Fibroblast of the aortic adventitia (primary cell): Measurements from ENCODE around the gene DGKD. TPM values are rescaled to one million over a fixed set of nuclear protein-coding genes. Genes with fewer than 3 reads are reported as not detected.

ENCODE experiments used
- DNase-seq: peaks from one replicate; pipeline ENCODE4 v3.0.0-alpha.2; 2010; ENCODE audit warnings: low read depth
- H3K4me3 ChIP-seq: 2 replicates; pipeline ENCODE4 v1.5.1; 2011; ENCODE audit warnings: low read depth, mild to moderate bottlenecking, control low read depth, low read length, moderate library complexity
- total RNA-seq: library from RNA; depleted of rRNA; stranded (reverse); fragments of >200 nt; gene quantifications from 2 replicates; pipeline ENCODE4 v1.2.3, GENCODE V29; 2012; ENCODE audit warnings: low replicate concordance
- TF ChIP-seq, protein P1 (sequence below): IDR thresholded peaks from 2 replicates; pipeline ENCODE4 v1.5.1; 2011; ENCODE audit warnings: mild to moderate bottlenecking, low read length, control low read depth, inconsistent platforms; ENCODE audit not compliant: insufficient read depth

Gene DGKD
- total RNA-seq, 1 donor: 4.1 TPM

DNA sequence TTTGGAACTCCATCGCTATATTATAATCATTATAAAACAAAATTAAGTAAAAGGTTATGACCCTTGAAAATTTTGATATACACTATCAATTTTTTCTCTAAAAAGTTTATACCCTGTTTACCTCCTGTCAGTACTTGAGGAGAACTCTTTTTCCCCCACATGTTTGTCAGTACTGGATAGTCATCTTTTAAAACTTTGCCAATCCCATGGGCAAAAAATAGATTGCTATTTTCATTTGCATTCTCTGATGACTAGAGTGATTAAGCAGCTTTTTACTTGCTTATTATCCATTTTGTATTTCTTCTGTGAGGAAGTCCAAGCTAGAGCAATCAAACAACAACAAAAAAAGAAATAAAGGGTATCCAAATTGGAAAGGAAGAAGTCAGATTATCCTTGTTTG is 76.4 kb downstream of the DGKD start:
- no peak overlapping the region for H3K4me3 ChIP-seq
- DNase-seq: no peak
- TF ChIP-seq, protein P1, sequence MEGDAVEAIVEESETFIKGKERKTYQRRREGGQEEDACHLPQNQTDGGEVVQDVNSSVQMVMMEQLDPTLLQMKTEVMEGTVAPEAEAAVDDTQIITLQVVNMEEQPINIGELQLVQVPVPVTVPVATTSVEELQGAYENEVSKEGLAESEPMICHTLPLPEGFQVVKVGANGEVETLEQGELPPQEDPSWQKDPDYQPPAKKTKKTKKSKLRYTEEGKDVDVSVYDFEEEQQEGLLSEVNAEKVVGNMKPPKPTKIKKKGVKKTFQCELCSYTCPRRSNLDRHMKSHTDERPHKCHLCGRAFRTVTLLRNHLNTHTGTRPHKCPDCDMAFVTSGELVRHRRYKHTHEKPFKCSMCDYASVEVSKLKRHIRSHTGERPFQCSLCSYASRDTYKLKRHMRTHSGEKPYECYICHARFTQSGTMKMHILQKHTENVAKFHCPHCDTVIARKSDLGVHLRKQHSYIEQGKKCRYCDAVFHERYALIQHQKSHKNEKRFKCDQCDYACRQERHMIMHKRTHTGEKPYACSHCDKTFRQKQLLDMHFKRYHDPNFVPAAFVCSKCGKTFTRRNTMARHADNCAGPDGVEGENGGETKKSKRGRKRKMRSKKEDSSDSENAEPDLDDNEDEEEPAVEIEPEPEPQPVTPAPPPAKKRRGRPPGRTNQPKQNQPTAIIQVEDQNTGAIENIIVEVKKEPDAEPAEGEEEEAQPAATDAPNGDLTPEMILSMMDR: no peak

DNA sequence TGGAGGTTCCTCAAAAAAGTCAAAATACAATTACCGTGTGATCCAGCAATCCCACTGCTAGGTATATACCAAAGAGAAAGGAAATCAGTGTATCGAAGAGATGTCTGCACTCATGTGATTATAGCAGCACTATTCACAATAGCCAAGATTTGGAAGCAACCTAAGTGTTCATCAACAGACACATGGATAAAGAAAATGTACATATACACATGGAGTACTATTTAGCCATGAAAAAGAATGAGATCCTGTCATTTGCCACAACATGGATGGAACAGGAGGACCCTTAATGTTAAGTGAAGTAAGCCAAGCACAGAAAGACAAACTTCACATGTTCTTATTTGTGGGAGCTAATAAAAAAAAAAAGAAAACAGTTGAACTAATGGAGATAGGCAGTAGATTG is 78.7 kb downstream of the DGKD start:
- TF ChIP-seq, protein P1: no peak
- DNase-seq: no peak
- H3K4me3 ChIP-seq: no peak overlapping the region

DNA sequence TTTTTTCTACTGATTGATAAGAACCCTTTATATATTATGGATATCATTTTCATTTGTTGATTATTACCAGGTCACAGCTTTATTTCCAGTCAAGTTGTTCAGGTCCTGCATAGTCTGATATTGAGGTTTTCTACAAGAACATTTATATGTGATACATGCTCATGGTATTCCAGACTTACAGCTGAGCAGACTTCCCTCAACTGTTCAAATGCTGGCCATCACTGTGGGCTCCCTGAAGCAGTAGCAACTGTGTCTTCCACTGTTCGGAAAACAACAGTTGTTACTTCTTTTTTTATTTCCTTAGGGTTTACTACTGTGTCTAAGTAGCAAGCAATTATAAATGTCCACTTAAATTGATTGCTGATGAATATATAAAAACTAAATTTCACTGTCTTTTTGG is 79.5 kb downstream of the DGKD start:
- no peak overlapping the region for H3K4me3 ChIP-seq
- DNase-seq: no peak
- TF ChIP-seq, protein P1: no peak

DNA sequence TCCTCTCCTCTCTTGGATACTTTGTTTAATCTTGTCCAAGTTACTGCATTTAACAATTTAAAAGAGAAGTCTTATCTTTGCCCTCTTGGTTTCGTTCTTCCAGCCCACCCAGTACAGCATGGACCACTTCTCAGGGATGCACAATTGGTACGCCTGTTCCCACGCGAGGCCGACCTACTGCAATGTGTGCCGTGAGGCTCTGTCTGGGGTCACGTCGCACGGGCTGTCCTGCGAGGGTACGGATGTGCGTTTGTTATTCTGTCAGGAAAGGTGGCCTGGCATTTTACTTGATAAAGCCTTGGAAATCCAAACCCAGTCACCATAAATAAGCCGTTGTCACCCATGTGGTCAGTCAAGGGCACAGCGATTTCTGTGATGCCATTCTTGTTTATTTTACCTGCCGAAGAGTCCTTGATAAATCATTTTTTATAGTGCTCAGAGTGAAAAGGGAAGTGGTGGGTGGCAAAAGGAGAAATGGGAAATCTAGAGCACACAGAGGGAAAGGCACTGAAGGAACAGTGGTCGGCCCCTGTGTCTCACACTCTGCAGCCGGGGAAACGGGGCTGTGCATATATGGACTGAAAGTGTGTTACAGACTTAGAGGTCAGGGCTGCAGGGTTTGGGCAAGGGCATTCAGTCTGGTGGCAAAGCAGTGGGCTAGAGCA is 80.5 kb downstream of the DGKD start:
- DNase-seq: no peak
- H3K4me3 ChIP-seq: no peak overlapping the region
- TF ChIP-seq, protein P1: no peak

DNA sequence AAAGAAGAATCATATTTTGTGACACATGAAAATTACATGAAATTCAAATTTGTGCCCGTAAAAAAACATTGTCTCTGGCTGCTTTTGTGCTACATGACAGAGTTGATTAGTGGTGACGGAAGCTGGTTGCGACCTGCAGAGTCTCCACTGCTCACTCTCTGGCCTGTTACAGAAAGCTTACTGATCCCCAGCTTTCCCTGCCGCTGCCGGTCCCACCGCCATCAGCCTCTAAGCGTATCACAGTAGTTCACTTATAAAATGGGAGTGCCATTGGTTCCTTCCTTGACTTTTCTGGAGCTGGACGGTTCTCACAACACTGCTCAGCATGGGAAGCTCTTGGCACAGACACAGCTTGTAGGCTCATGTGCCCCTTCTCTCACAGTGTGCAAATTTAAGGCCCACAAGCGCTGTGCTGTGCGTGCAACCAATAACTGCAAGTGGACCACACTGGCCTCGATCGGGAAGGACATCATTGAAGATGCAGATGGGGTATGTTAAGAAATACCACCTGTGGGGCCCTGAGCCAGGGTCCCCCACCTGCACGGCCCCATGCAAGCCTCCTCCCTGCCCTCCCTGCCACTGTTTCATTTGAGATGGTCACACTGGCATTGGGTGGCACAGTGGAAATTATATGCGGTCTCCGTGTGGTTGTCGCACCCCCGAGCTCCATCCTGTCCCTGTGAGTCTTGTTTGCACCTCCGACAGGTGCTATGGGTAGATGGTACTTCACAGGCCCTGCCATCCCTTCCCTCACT is 81.3 kb downstream of the DGKD start:
- DNase-seq: no peak
- H3K4me3 ChIP-seq: no peak overlapping the region
- TF ChIP-seq, protein P1: no peak

DNA sequence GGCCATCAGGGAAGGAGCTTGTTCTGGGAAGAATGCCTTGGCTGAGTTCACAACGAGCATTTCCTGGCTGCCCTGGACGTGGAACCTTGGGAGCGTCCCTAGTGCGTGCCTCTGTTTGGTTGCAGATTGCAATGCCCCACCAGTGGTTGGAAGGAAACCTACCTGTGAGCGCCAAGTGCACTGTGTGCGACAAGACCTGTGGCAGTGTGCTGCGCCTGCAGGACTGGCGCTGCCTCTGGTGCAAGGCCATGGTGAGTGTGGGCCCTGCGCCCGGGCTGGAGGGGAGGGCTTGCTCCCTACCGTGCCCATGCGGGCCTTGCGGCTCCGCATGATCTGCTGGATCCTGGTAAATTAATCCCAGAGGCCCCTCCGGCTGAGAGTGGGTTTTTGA is 81.9 kb downstream of the DGKD start:
- TF ChIP-seq, protein P1: no peak
- DNase-seq: no peak
- H3K4me3 ChIP-seq: no peak overlapping the region
